Measurements from ENCODE around the gene RIN2.
A peak's percentile ranks its signal among the peaks of the same experiment; 100 is the strongest.

The RIN2 gene

GRCh38 chr20:19765913-19766312, 7.9 kb downstream of the RIN2 start:
- no peak for DNase-seq (ENCODE audit: low spot score)

- no peak for DNase-seq (ENCODE audit: low spot score)
Measured at GRCh38 chr20:19767070-19767469, 9.0 kb downstream of the RIN2 start.

GRCh38 chr20:19768325-19768842, 10.3 kb downstream of the RIN2 start:
- DNase-seq (ENCODE audit: low spot score), result no peak

GRCh38 chr20:19769507-19769906, 11.4 kb downstream of the RIN2 start:
- no peak for DNase-seq (ENCODE audit: low spot score)

GRCh38 chr20:19770375-19770774, 12.3 kb downstream of the RIN2 start:
- no peak for DNase-seq (ENCODE audit: low spot score)

- no peak for DNase-seq (ENCODE audit: low spot score)
Measured at GRCh38 chr20:19771031-19771430, 13.0 kb downstream of the RIN2 start.

GRCh38 chr20:19773471-19773870, 15.4 kb downstream of the RIN2 start:
- DNase-seq (ENCODE audit: low spot score), result no peak

- no peak for DNase-seq (ENCODE audit: low spot score)
Measured at GRCh38 chr20:19774135-19774933, 16.3 kb downstream of the RIN2 start.

GRCh38 chr20:19775353-19776253, 17.5 kb downstream of the RIN2 start:
- DNase-seq (ENCODE audit: low spot score), result no peak

GRCh38 chr20:19777315-19777714, 19.3 kb downstream of the RIN2 start:
- no peak for DNase-seq (ENCODE audit: low spot score)

GRCh38 chr20:19777981-19778380, 19.9 kb downstream of the RIN2 start:
- no peak for DNase-seq (ENCODE audit: low spot score)

GRCh38 chr20:19778404-19778803, 20.3 kb downstream of the RIN2 start:
- no peak for DNase-seq (ENCODE audit: low spot score)

- DNase-seq (ENCODE audit: low spot score), result no peak
Measured at GRCh38 chr20:19779634-19780033, 21.6 kb downstream of the RIN2 start.

- DNase-seq (ENCODE audit: low spot score), result no peak
Measured at GRCh38 chr20:19780261-19780660, 22.2 kb downstream of the RIN2 start.

GRCh38 chr20:19781235-19781634, 23.2 kb downstream of the RIN2 start:
- no peak for DNase-seq (ENCODE audit: low spot score)

GRCh38 chr20:19782669-19783068, 24.6 kb downstream of the RIN2 start:
- DNase-seq (ENCODE audit: low spot score), result no peak

GRCh38 chr20:19783966-19784401, 25.9 kb downstream of the RIN2 start:
- no peak for DNase-seq (ENCODE audit: low spot score)

- peak; percentile 39 for DNase-seq (ENCODE audit: low spot score)
Measured at GRCh38 chr20:19784511-19785172, 26.6 kb downstream of the RIN2 start.

- DNase-seq (ENCODE audit: low spot score), result no peak
Measured at GRCh38 chr20:19785173-19785982, 27.3 kb downstream of the RIN2 start.

- DNase-seq (ENCODE audit: low spot score), result no peak
Measured at GRCh38 chr20:19785983-19786285, 27.9 kb downstream of the RIN2 start.

GRCh38 chr20:19786311-19786710, 28.3 kb downstream of the RIN2 start:
- DNase-seq (ENCODE audit: low spot score), result no peak

- no peak for DNase-seq (ENCODE audit: low spot score)
Measured at GRCh38 chr20:19787366-19787765, 29.3 kb downstream of the RIN2 start.
